ENCODE results near the gene IP6K2.

IP6K2 gene

GRCh38 chr3:48660800-48661400 is 56.1 kb downstream of the IP6K2 start:
- no peak for DNase-seq
- TF ChIP-seq POLR2A (IDR thresholded peaks at IDR 0.05; ENCODE audit: low read length), result no peak
- no peak for TF ChIP-seq GATA1 (IDR thresholded peaks at IDR 0.05; ENCODE audit: low read depth, low read length)

- no peak for TF ChIP-seq POLR2A (IDR thresholded peaks at IDR 0.05; ENCODE audit: low read length)
- TF ChIP-seq GATA1 (IDR thresholded peaks at IDR 0.05; ENCODE audit: low read depth, low read length), result no peak
- no peak for DNase-seq
Observed at GRCh38 chr3:48656841-48657281, 60.2 kb downstream of the IP6K2 start.

- no peak for TF ChIP-seq GATA1 (IDR thresholded peaks at IDR 0.05; ENCODE audit: low read depth, low read length)
- peak; percentile 88 to 90 for DNase-seq
Observed at GRCh38 chr3:48656061-48656840, 60.8 kb downstream of the IP6K2 start.

GRCh38 chr3:48655606-48656005 is 61.4 kb downstream of the IP6K2 start:
- DNase-seq, result no peak
- TF ChIP-seq POLR2A (IDR thresholded peaks at IDR 0.05; ENCODE audit: low read length) (no peak), GATA1 (IDR thresholded peaks at IDR 0.05; ENCODE audit: low read depth, low read length) (no peak)

GRCh38 chr3:48655063-48655462 is 62.0 kb downstream of the IP6K2 start:
- TF ChIP-seq GATA1 (IDR thresholded peaks at IDR 0.05; ENCODE audit: low read depth, low read length) (no peak), POLR2A (IDR thresholded peaks at IDR 0.05; ENCODE audit: low read length) (no peak)
- DNase-seq, result no peak

GRCh38 chr3:48652923-48653715 is 63.9 kb downstream of the IP6K2 start:
- TF ChIP-seq POLR2A (IDR thresholded peaks at IDR 0.05; ENCODE audit: low read length), result no peak
- no peak for TF ChIP-seq GATA1 (IDR thresholded peaks at IDR 0.05; ENCODE audit: low read depth, low read length)
- DNase-seq, result no peak

GRCh38 chr3:48651771-48652170 is 65.2 kb downstream of the IP6K2 start:
- no peak for TF ChIP-seq GATA1 (IDR thresholded peaks at IDR 0.05; ENCODE audit: low read depth, low read length)
- TF ChIP-seq POLR2A (IDR thresholded peaks at IDR 0.05; ENCODE audit: low read length), result no peak

GRCh38 chr3:48650723-48651122 is 66.3 kb downstream of the IP6K2 start:
- no peak for DNase-seq
- no peak for TF ChIP-seq POLR2A (IDR thresholded peaks at IDR 0.05; ENCODE audit: low read length)
- no peak for TF ChIP-seq GATA1 (IDR thresholded peaks at IDR 0.05; ENCODE audit: low read depth, low read length)

More at GRCh38 chr3:48651771-48652170, 65.2 kb downstream of the IP6K2 start:
- no peak for DNase-seq

GRCh38 chr3:48648188-48648850 is 68.7 kb downstream of the IP6K2 start:
- TF ChIP-seq POLR2A (IDR thresholded peaks at IDR 0.05; ENCODE audit: low read length), result no peak
- no peak for TF ChIP-seq GATA1 (IDR thresholded peaks at IDR 0.05; ENCODE audit: low read depth, low read length)
- no peak for DNase-seq

GRCh38 chr3:48647714-48648113 is 69.3 kb downstream of the IP6K2 start:
- DNase-seq, result no peak
- TF ChIP-seq POLR2A (IDR thresholded peaks at IDR 0.05; ENCODE audit: low read length) (no peak), GATA1 (IDR thresholded peaks at IDR 0.05; ENCODE audit: low read depth, low read length) (no peak)

- TF ChIP-seq GATA1 (IDR thresholded peaks at IDR 0.05; ENCODE audit: low read depth, low read length) (no peak), POLR2A (IDR thresholded peaks at IDR 0.05; ENCODE audit: low read length) (no peak)
- no peak for DNase-seq
Observed at GRCh38 chr3:48644898-48645760, 71.9 kb downstream of the IP6K2 start.

GRCh38 chr3:48642605-48643004 is 74.4 kb downstream of the IP6K2 start:
- TF ChIP-seq GATA1 (IDR thresholded peaks at IDR 0.05; ENCODE audit: low read depth, low read length), result no peak
- no peak for TF ChIP-seq POLR2A (IDR thresholded peaks at IDR 0.05; ENCODE audit: low read length)
- DNase-seq, result no peak

- DNase-seq, result no peak
- TF ChIP-seq POLR2A (IDR thresholded peaks at IDR 0.05; ENCODE audit: low read length), result no peak
- no peak for TF ChIP-seq GATA1 (IDR thresholded peaks at IDR 0.05; ENCODE audit: low read depth, low read length)
Observed at GRCh38 chr3:48641396-48641795, 75.6 kb downstream of the IP6K2 start.

Measured in erythroblast (primary cell).